Neural cell (in vitro differentiated cells): ENCODE data around the gene VHLL. TPM values are rescaled to one million over a fixed set of nuclear protein-coding genes. Genes with fewer than 3 reads are reported as not detected.
"Not testable (repeated sequence)": the region's sequence is repeated elsewhere in the genome, so short reads cannot be mapped to it uniquely, and the experiment has no call there.

Experiments used
- H2AFZ ChIP-seq: fragments of 200-600, 300-800 bp; sonication (generic), shearing (Covaris generic); 2 replicates; pipeline ENCODE4 v1.6.0; 2014; ENCODE audit warnings: low read depth, mild to moderate bottlenecking, antibody characterized with exemption, low read length, moderate library complexity
- H3F3A ChIP-seq: fragments of 200-600 bp; shearing (Covaris generic); 2 replicates; pipeline ENCODE4 v1.6.1; 2016; ENCODE audit warnings: mild to moderate bottlenecking, moderate library complexity, mixed read lengths, antibody characterized with exemption, low read length; ENCODE audit not compliant: insufficient read depth, poor library complexity, severe bottlenecking
- H3K27ac ChIP-seq: fragments of 200-600, 300-800 bp; sonication (generic), shearing (Covaris generic); 2 replicates; pipeline ENCODE4 v1.5.1; 2014; ENCODE audit warnings: mild to moderate bottlenecking, low read length, moderate library complexity
- H3K27me3 ChIP-seq: fragments of 300-800, 200-600 bp; sonication (generic), shearing (Covaris generic); 2 replicates; pipeline ENCODE4 v1.6.0; 2014; ENCODE audit warnings: mild to moderate bottlenecking, low read depth, low read length, moderate library complexity; ENCODE audit not compliant: insufficient read depth
- H3K36me3 ChIP-seq: fragments of 300-800, 200-600 bp; sonication (generic), shearing (Covaris generic); 2 replicates; pipeline ENCODE4 v1.5.1; 2014; ENCODE audit warnings: mild to moderate bottlenecking, antibody characterized with exemption, low read length, moderate library complexity; ENCODE audit not compliant: insufficient read depth
- H3K4me2 ChIP-seq: fragments of 300-800, 200-600 bp; sonication (generic), shearing (Covaris generic); 2 replicates; pipeline ENCODE4 v1.6.0; 2014; ENCODE audit warnings: mild to moderate bottlenecking, low read length
- H3K4me3 ChIP-seq: fragments of 300-800, 200-600 bp; sonication (generic), shearing (Covaris generic); 2 replicates; pipeline ENCODE4 v1.5.1; 2014; ENCODE audit warnings: mild to moderate bottlenecking, low read length, moderate library complexity
- H3K79me2 ChIP-seq: fragments of 200-600 bp; shearing (Covaris generic); replicated peaks from 2 replicates; pipeline ENCODE4 v1.6.0; 2014; ENCODE audit warnings: mild to moderate bottlenecking, low read length, moderate library complexity; ENCODE audit not compliant: insufficient read depth
- H3K9ac ChIP-seq: fragments of 300-800, 200-600 bp; sonication (generic), shearing (Covaris generic); 2 replicates; pipeline ENCODE4 v1.6.1; 2016; ENCODE audit warnings: mild to moderate bottlenecking, low read length, mixed read lengths
- H3K9me2 ChIP-seq: fragments of 200-600 bp; shearing (Covaris generic); 2 replicates; pipeline ENCODE4 v1.6.1; 2016; ENCODE audit warnings: mild to moderate bottlenecking, low read length, mixed read lengths; ENCODE audit not compliant: insufficient read depth
- H3K9me3 ChIP-seq: fragments of 200-600, 300-800 bp; sonication (generic), shearing (Covaris generic); 2 replicates; pipeline ENCODE4 v1.6.1; 2016; ENCODE audit warnings: mild to moderate bottlenecking, mixed run types, low read length, moderate library complexity, mixed read lengths
- H4K20me1 ChIP-seq: fragments of 200-600 bp; shearing (Covaris generic); 2 replicates; pipeline ENCODE4 v1.6.1; 2016; ENCODE audit warnings: mild to moderate bottlenecking, mixed run types; ENCODE audit not compliant: insufficient read depth
- CTCF ChIP-seq: fragments of 450-650 bp; IDR thresholded peaks from 2 replicates; pipeline ENCODE4 v1.5.1; 2014; ENCODE audit warnings: antibody characterized with exemption, mild to moderate bottlenecking, moderate library complexity; ENCODE audit not compliant: poor library complexity, severe bottlenecking
- EP300 ChIP-seq: fragments of 450-650 bp; conservative IDR thresholded peaks from 2 replicates; pipeline ENCODE4 v1.6.1; 2014; ENCODE audit warnings: antibody characterized with exemption, mild to moderate bottlenecking, moderate library complexity; ENCODE audit not compliant: poor library complexity, severe bottlenecking
- EZH2 ChIP-seq: fragments of 200-600, 300-800 bp; shearing (Covaris generic), sonication (generic); IDR thresholded peaks from 2 replicates; pipeline ENCODE4 v1.6.1; 2014; ENCODE audit warnings: antibody characterized with exemption, low read length, borderline replicate concordance, mild to moderate bottlenecking; ENCODE audit not compliant: insufficient read depth, poor library complexity, severe bottlenecking
- MXI1 ChIP-seq: fragments of 450-650 bp; conservative IDR thresholded peaks from 2 replicates; pipeline ENCODE4 v1.6.1; 2014; ENCODE audit warnings: antibody characterized with exemption, mild to moderate bottlenecking; ENCODE audit not compliant: poor library complexity, severe bottlenecking
- POLR2AphosphoS5 ChIP-seq: IDR thresholded peaks from 2 replicates; pipeline ENCODE4 v1.6.1; 2012
- RAD21 ChIP-seq: fragments of 450-650 bp; conservative IDR thresholded peaks from 2 replicates; pipeline ENCODE4 v1.6.1; 2014; ENCODE audit warnings: antibody characterized with exemption, mild to moderate bottlenecking, moderate library complexity
- REST ChIP-seq: IDR thresholded peaks from 2 replicates; pipeline ENCODE4 v1.6.1; 2012; ENCODE audit warnings: borderline replicate concordance
- SMC3 ChIP-seq: fragments of 450-650 bp; conservative IDR thresholded peaks from 2 replicates; pipeline ENCODE4 v1.6.1; 2014; ENCODE audit warnings: antibody characterized with exemption, mild to moderate bottlenecking, moderate library complexity; ENCODE audit not compliant: poor library complexity
- TAF1 ChIP-seq: IDR thresholded peaks from 2 replicates; pipeline ENCODE4 v1.6.1; 2012; ENCODE audit warnings: low read depth
- polyA plus RNA-seq: library from polyadenylated mRNA; depleted of rRNA; stranded (reverse); fragments of >200 nt; gene quantifications from 2 replicates; pipeline ENCODE4 v1.2.3, GENCODE V29; 2014

Gene VHLL
- polyA plus RNA-seq, 1 donor from 2014 or later = 1.8 TPM

- no peaks in the 10 kb centered on the region for H3K9me3 ChIP-seq
- TF ChIP-seq EZH2 (no peak), MXI1 (no peak), REST (no peak), RAD21 (no peak), POLR2AphosphoS5 (no peak), CTCF (no peak), TAF1 (no peak), EP300 (no peak), SMC3 (no peak)
- no peak overlapping the region for H3K9ac ChIP-seq
- H3K4me2 ChIP-seq = peak overlapping the region; percentile 53
- no peaks in the 10 kb centered on the region for H3F3A ChIP-seq
- no peaks in the 10 kb centered on the region for H4K20me1 ChIP-seq
- H3K36me3 ChIP-seq = peaks cover 20% of the 10 kb centered on the region
- no peak overlapping the region for H2AFZ ChIP-seq
- H3K4me3 ChIP-seq = peak overlapping the region; percentile 82
- no peaks in the 10 kb centered on the region for H3K27me3 ChIP-seq
- H3K9me2 ChIP-seq = no peaks in the 10 kb centered on the region
- no peak overlapping the region for H3K27ac ChIP-seq
- peaks cover 29% of the 10 kb centered on the region for H3K79me2 ChIP-seq
These were observed 37.1 kb upstream of the VHLL start for GRCh38 chr1:156336242-156336641.

GRCh38 chr1:156323179-156323578 lies 24.1 kb upstream of the VHLL start:
- H3K9me3 ChIP-seq, H3K9me2 ChIP-seq: not testable (repeated sequence)

GRCh38 chr1:156320560-156320959 lies 21.5 kb upstream of the VHLL start:
- H3K9me2 ChIP-seq = no peaks in the 10 kb centered on the region
- H3K36me3 ChIP-seq = peaks cover 11% of the 10 kb centered on the region
- H3F3A ChIP-seq = no peaks in the 10 kb centered on the region
- no peak overlapping the region for H3K9ac ChIP-seq
- H3K4me3 ChIP-seq = no peak overlapping the region
- TF ChIP-seq EP300 = no peak
- no peak for TF ChIP-seq SMC3
- no peak for TF ChIP-seq EZH2
- no peak for TF ChIP-seq MXI1
- no peak for TF ChIP-seq CTCF
- no peak for TF ChIP-seq POLR2AphosphoS5
- no peak for TF ChIP-seq RAD21
- TF ChIP-seq TAF1 = no peak
- no peak for TF ChIP-seq REST
- no peaks in the 10 kb centered on the region for H3K9me3 ChIP-seq
- H3K4me2 ChIP-seq = no peak overlapping the region
- H3K27me3 ChIP-seq = no peaks in the 10 kb centered on the region
- H3K79me2 ChIP-seq = no peaks in the 10 kb centered on the region
- no peaks in the 10 kb centered on the region for H4K20me1 ChIP-seq
- H3K27ac ChIP-seq = no peak overlapping the region
- H2AFZ ChIP-seq = no peak overlapping the region

More at GRCh38 chr1:156323179-156323578, 24.1 kb upstream of the VHLL start:
- H3K79me2 ChIP-seq, H3K9ac ChIP-seq, H3K36me3 ChIP-seq, H3K27me3 ChIP-seq, H2AFZ ChIP-seq, H3K4me2 ChIP-seq, H3F3A ChIP-seq, H3K4me3 ChIP-seq, H3K27ac ChIP-seq, H4K20me1 ChIP-seq: not testable (repeated sequence)
